Right ventricle myocardium inferior (tissue), 1 donor: ENCODE results near the gene IDS. TPM values are rescaled to one million over a fixed set of nuclear protein-coding genes. Genes with fewer than 3 reads are reported as not detected.

Experiments used
- ATAC-seq: fragments of 200-7000 bp; cut with Tn5 transposase; one replicate; pipeline ENCODE4 v1.9.1; 2020; ENCODE audit warnings: mild to moderate bottlenecking, moderate library complexity
- DNase-seq: peaks from one replicate; pipeline ENCODE4 v3.0.0; 2021; ENCODE audit errors: missing footprints
- intact Hi-C: fragments of 100-400 bp; cut with DNase I; formaldehyde crosslinking; loops from one replicate; pipeline ENCODE4 v1.11.0; 2022
- total RNA-seq: library from RNA; stranded (reverse); fragmentation: NEBNext Ultra II Directional; extraction: Animal tissue kit (Norgen Biotek cat#: 25700); gene quantifications from one replicate; pipeline ENCODE4 v1.2.1, GENCODE V29; 2021
- donor health status: DM: no; HTN: yes; CAD: no; lungs with severe emphysema.

IDS gene
- total RNA-seq, 1 donor from 2014 or later = 77.6 TPM

- DNase-seq = no peak
- no peak for ATAC-seq
- intact Hi-C loops = loop anchor here (5.0 kb wide), 1 partner anchor 1427 kb away; no protein-coding TSS in a partner anchor
Measured at GRCh38 chrX:149473966-149474365, 31.1 kb downstream of the IDS start.

GRCh38 chrX:149473092-149473491 lies 32.0 kb downstream of the IDS start:
- DNase-seq (no peak), ATAC-seq (no peak)
- intact Hi-C loops = loop anchor here (5.0 kb wide), 1 partner anchor 1426 kb away; no protein-coding TSS in a partner anchor

GRCh38 chrX:149472625-149473024 lies 32.5 kb downstream of the IDS start:
- ATAC-seq (no peak), DNase-seq (no peak)
- intact Hi-C loops = loop anchor here (5.0 kb wide), 1 partner anchor 1425 kb away; no protein-coding TSS in a partner anchor

- ATAC-seq (no peak), DNase-seq (no peak)
- intact Hi-C loops = loop anchor here (5.0 kb wide), 1 partner anchor 1424 kb away; no protein-coding TSS in a partner anchor
Measured at GRCh38 chrX:149471397-149471796, 33.7 kb downstream of the IDS start.

GRCh38 chrX:149470955-149471354 lies 34.2 kb downstream of the IDS start:
- intact Hi-C loops = loop anchor here (5.0 kb wide), 1 partner anchor 1424 kb away; no protein-coding TSS in a partner anchor
- ATAC-seq = peak; percentile 97

GRCh38 chrX:149469406-149469805 lies 35.7 kb downstream of the IDS start:
- no peak for DNase-seq
- no peak for ATAC-seq
- intact Hi-C loops = no loop called here

More at GRCh38 chrX:149470955-149471354, 34.2 kb downstream of the IDS start:
- peak; percentile 88 for DNase-seq

- DNase-seq (no peak), ATAC-seq (no peak)
- intact Hi-C loops = no loop called here
Measured at GRCh38 chrX:149467920-149468319, 37.2 kb downstream of the IDS start.

GRCh38 chrX:149467461-149467860 lies 37.6 kb downstream of the IDS start:
- DNase-seq (no peak), ATAC-seq (no peak)
- intact Hi-C loops = no loop called here

- DNase-seq (no peak), ATAC-seq (peak; percentile 39)
- intact Hi-C loops = no loop called here
Measured at GRCh38 chrX:149462849-149463248, 42.3 kb downstream of the IDS start.

GRCh38 chrX:149461746-149462145 lies 43.4 kb downstream of the IDS start:
- ATAC-seq = no peak
- no peak for DNase-seq
- intact Hi-C loops = no loop called here

- intact Hi-C loops = no loop called here
- ATAC-seq (no peak), DNase-seq (no peak)
Measured at GRCh38 chrX:149458586-149458985, 46.5 kb downstream of the IDS start.

- no peak for ATAC-seq
- no peak for DNase-seq
- intact Hi-C loops = no loop called here
Measured at GRCh38 chrX:149456476-149457245, 48.4 kb downstream of the IDS start.

GRCh38 chrX:149455934-149456333 lies 49.2 kb downstream of the IDS start:
- DNase-seq (no peak), ATAC-seq (no peak)
- intact Hi-C loops = no loop called here

- no peak for ATAC-seq
- intact Hi-C loops = no loop called here
- no peak for DNase-seq
Measured at GRCh38 chrX:149453906-149454822, 50.9 kb downstream of the IDS start.

GRCh38 chrX:149453030-149453429 lies 52.1 kb downstream of the IDS start:
- no peak for DNase-seq
- intact Hi-C loops = no loop called here
- no peak for ATAC-seq

GRCh38 chrX:149433451-149433850 lies 71.7 kb downstream of the IDS start:
- intact Hi-C loops = no loop called here
- DNase-seq (no peak), ATAC-seq (no peak)

GRCh38 chrX:149433051-149433450 lies 72.1 kb downstream of the IDS start:
- DNase-seq (no peak), ATAC-seq (no peak)
- intact Hi-C loops = no loop called here
